ENCODE results near the gene KCNF1. TPM values are rescaled to one million over a fixed set of nuclear protein-coding genes. Genes with fewer than 3 reads are reported as not detected.

KCNF1 gene
- total RNA-seq, 1 donor from 2014 or later: 3.1 TPM

DNA sequence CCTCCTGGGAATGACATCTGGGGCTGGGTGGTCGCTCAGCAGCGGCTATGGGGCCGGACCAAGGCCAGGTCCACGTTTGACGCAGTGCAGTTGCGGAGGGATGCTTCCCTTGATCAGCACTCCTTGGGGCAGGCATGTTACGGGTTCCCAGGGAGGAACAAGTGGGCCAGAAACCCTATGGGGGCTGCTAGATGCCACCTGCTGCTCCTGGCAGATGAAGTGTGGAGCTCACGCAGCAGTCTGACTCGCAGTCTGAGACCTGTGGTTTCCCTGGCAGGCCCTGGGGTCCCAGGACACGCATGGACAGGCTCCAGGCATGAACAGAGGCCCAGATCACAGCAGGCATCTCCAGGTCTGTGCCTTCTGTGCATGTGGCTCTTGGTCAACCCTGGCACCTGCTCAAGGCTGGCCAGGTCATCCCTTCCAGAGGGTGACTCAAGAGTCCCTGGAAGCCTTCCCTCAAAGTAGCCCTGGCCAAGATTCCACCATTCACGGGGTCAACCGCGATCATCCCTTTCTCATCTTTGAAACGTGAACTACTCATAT is 20.0 kb downstream of the KCNF1 start:
- peak; percentile 45 for DNase-seq (ENCODE audit: low read depth)
- H3K27me3 ChIP-seq (ENCODE audit: control insufficient read depth, insufficient read depth, low read length): peaks cover 3% of the 10 kb centered on the region
- no peak for TF ChIP-seq CTCF (IDR thresholded peaks at IDR 0.05; ENCODE audit: insufficient read depth, low read length, poor library complexity, severe bottlenecking)
- H3K36me3 ChIP-seq (ENCODE audit: control insufficient read depth, insufficient read depth, low read length): no peaks in the 10 kb centered on the region
- H3K4me3 ChIP-seq (ENCODE audit: low read depth, low read length): no peak overlapping the region

DNA sequence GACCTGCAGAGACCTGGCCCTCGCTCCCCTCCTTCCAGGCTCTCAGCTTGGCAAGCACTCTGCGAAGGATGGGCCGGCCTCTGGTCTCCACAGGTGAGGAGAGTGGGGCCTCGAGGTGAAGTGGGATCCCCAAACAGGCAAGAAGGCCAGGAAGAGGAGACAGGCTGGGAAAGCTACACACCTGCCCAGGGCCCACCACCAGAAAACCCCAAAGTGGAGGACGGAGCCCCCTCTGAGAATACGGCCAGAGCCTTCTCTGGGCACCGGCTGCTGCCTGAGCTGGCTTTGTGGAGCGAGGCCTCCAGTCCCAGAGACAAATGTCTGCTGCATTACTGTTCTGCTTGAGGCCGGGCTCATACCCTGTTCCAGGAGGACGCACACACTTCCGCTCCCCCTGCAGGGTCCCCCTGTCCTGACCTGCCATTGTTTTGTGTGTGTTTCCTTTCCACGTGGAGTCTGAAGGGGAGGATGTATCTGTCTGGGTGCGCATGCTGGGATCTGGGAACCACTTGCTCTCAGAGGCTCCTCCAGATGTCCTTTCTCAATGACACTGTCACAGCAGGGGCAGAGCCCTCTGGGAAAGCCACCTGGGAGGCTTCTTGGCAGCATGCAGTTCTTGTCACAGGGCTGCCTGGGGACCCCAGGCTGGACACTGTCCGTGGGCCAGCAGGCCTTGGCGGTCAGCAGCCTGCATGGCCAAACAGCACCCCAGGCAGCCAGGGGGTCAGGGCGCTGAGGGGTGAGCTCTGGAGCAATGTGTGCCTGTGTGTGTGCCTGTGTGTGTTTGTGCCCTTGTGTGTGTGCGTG is 20.8 kb downstream of the KCNF1 start:
- no peaks in the 10 kb centered on the region for H3K27me3 ChIP-seq (ENCODE audit: control insufficient read depth, insufficient read depth, low read length)

GRCh38 chr2:10933700-10934225 is 22.0 kb downstream of the KCNF1 start:
- TF ChIP-seq CTCF (IDR thresholded peaks at IDR 0.05; ENCODE audit: insufficient read depth, low read length, poor library complexity, severe bottlenecking): no peak
- no peaks in the 10 kb centered on the region for H3K27me3 ChIP-seq (ENCODE audit: control insufficient read depth, insufficient read depth, low read length)
- no peak overlapping the region for H3K4me3 ChIP-seq (ENCODE audit: low read depth, low read length)
- no peak for DNase-seq (ENCODE audit: low read depth)
- no peaks in the 10 kb centered on the region for H3K36me3 ChIP-seq (ENCODE audit: control insufficient read depth, insufficient read depth, low read length)

More for the DNA sequence above, 20.8 kb downstream of the KCNF1 start:
- Histone ChIP-seq H3K4me3 (ENCODE audit: low read depth, low read length) (no peak overlapping the region), H3K36me3 (ENCODE audit: control insufficient read depth, insufficient read depth, low read length) (no peaks in the 10 kb centered on the region)
- TF ChIP-seq CTCF (IDR thresholded peaks at IDR 0.05; ENCODE audit: insufficient read depth, low read length, poor library complexity, severe bottlenecking): no peak
- DNase-seq (ENCODE audit: low read depth): no peak

GRCh38 chr2:10934308-10934978 is 22.7 kb downstream of the KCNF1 start:
- DNase-seq (ENCODE audit: low read depth): no peak
- H3K36me3 ChIP-seq (ENCODE audit: control insufficient read depth, insufficient read depth, low read length): no peaks in the 10 kb centered on the region
- H3K27me3 ChIP-seq (ENCODE audit: control insufficient read depth, insufficient read depth, low read length): no peaks in the 10 kb centered on the region
- H3K4me3 ChIP-seq (ENCODE audit: low read depth, low read length): no peak overlapping the region
- no peak for TF ChIP-seq CTCF (IDR thresholded peaks at IDR 0.05; ENCODE audit: insufficient read depth, low read length, poor library complexity, severe bottlenecking)

DNA sequence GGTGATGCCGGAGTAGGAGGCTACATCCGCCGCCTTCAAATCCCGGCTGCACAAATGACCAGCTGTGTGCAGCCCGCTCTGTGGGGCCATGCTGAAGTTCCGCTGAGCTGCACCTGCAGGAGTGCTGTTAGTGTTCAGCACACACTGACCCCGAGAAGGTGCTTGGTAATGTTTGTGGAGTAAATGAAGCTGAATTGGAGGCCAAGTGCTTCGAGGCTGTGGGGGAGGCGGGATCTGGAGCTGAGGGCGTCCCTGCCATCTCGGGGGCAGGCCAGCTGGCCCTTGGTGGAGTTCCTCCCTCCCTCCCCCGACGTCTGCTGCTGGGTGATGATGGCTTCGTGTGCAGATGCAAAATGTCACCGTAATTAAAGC is 23.2 kb downstream of the KCNF1 start:
- no peak for DNase-seq (ENCODE audit: low read depth)
- no peak for TF ChIP-seq CTCF (IDR thresholded peaks at IDR 0.05; ENCODE audit: insufficient read depth, low read length, poor library complexity, severe bottlenecking)
- no peak overlapping the region for H3K4me3 ChIP-seq (ENCODE audit: low read depth, low read length)

More for the DNA sequence above, 23.2 kb downstream of the KCNF1 start:
- H3K36me3 ChIP-seq (ENCODE audit: control insufficient read depth, insufficient read depth, low read length): no peaks in the 10 kb centered on the region
- no peaks in the 10 kb centered on the region for H3K27me3 ChIP-seq (ENCODE audit: control insufficient read depth, insufficient read depth, low read length)

All from kidney epithelial cell (primary cell).